Panc1 (cell line): Measurements from ENCODE around the gene GPR149.

Experiments
- TCF7L2 ChIP-seq: IDR thresholded peaks from 2 replicates; pipeline ENCODE4 v1.6.1; 2011; ENCODE audit warnings: mild to moderate bottlenecking, low read depth, low read length, inconsistent platforms
- TF ChIP-seq, protein P1 (sequence below): fragments of 450-650 bp; IDR thresholded peaks from 2 replicates; pipeline ENCODE4 v1.5.1; 2017; ENCODE audit warnings: mild to moderate bottlenecking
- TF ChIP-seq, protein P2 (sequence below), 2 experiments: IDR thresholded peaks; 2 replicates each; pipeline ENCODE4 v1.6.1; 2011 to 2012; ENCODE audit warnings: low read depth in 2 of 2, control low read depth in 1 of 2, low read length in 1 of 2, mild to moderate bottlenecking in 1 of 2, moderate library complexity in 1 of 2; ENCODE audit not compliant: insufficient read depth in 1 of 2

DNA sequence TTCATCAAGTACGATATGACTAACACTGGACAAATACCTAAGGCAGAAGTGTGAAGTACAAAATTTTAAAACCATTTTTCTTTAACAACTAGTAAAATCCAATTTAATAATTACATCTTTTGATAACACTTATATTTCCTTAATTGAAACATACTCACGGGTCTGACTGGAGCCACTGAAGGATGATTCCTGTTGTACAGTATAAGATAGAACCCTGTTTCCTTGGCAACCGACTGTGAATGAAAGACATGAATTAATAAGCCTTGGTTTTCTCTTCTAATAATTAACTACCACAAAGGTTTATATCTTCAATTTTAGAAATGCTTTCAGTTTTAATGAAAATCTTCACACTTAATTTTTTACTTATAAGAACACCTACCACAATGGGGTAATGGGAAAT lies 125.1 kb downstream of the GPR149 start:
- TF ChIP-seq, protein P1, sequence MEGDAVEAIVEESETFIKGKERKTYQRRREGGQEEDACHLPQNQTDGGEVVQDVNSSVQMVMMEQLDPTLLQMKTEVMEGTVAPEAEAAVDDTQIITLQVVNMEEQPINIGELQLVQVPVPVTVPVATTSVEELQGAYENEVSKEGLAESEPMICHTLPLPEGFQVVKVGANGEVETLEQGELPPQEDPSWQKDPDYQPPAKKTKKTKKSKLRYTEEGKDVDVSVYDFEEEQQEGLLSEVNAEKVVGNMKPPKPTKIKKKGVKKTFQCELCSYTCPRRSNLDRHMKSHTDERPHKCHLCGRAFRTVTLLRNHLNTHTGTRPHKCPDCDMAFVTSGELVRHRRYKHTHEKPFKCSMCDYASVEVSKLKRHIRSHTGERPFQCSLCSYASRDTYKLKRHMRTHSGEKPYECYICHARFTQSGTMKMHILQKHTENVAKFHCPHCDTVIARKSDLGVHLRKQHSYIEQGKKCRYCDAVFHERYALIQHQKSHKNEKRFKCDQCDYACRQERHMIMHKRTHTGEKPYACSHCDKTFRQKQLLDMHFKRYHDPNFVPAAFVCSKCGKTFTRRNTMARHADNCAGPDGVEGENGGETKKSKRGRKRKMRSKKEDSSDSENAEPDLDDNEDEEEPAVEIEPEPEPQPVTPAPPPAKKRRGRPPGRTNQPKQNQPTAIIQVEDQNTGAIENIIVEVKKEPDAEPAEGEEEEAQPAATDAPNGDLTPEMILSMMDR: no peak
- TF ChIP-seq, protein P2, sequence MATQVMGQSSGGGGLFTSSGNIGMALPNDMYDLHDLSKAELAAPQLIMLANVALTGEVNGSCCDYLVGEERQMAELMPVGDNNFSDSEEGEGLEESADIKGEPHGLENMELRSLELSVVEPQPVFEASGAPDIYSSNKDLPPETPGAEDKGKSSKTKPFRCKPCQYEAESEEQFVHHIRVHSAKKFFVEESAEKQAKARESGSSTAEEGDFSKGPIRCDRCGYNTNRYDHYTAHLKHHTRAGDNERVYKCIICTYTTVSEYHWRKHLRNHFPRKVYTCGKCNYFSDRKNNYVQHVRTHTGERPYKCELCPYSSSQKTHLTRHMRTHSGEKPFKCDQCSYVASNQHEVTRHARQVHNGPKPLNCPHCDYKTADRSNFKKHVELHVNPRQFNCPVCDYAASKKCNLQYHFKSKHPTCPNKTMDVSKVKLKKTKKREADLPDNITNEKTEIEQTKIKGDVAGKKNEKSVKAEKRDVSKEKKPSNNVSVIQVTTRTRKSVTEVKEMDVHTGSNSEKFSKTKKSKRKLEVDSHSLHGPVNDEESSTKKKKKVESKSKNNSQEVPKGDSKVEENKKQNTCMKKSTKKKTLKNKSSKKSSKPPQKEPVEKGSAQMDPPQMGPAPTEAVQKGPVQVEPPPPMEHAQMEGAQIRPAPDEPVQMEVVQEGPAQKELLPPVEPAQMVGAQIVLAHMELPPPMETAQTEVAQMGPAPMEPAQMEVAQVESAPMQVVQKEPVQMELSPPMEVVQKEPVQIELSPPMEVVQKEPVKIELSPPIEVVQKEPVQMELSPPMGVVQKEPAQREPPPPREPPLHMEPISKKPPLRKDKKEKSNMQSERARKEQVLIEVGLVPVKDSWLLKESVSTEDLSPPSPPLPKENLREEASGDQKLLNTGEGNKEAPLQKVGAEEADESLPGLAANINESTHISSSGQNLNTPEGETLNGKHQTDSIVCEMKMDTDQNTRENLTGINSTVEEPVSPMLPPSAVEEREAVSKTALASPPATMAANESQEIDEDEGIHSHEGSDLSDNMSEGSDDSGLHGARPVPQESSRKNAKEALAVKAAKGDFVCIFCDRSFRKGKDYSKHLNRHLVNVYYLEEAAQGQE (IDR thresholded peaks at IDR 0.05; ENCODE audit: insufficient read depth in 1 of 2, low read depth in 2 of 2, low read length in 1 of 2): no peak
- TF ChIP-seq TCF7L2: no peak
